AG04449 (cell line): ENCODE measurements around the gene DNMBP.
"Not testable (repeated sequence)": the region's sequence is repeated elsewhere in the genome, so short reads cannot be mapped to it uniquely, and the experiment has no call there.

Experiments
- CTCF ChIA-PET: fragments of 350-600 bp; formaldehyde crosslinking; extraction: SDS; loops from one replicate; lab custom pipeline; 2021; ENCODE audit warnings: antibody characterized with exemption; lab: Yijun Ruan, JAX
- POLR2A ChIA-PET: fragments of 400-600, 350-600 bp; formaldehyde crosslinking; extraction: SDS; loops from one replicate; lab custom pipeline; 2020; ENCODE audit warnings: antibody characterized with exemption, inconsistent platforms; lab: Yijun Ruan, JAX
- DNase-seq: peaks from one replicate; pipeline ENCODE4 v3.0.0-alpha.2; 2010; ENCODE audit warnings: low read depth, low spot score
- H3K4me3 ChIP-seq: 2 replicates; pipeline ENCODE4 v1.5.1; 2011; ENCODE audit warnings: low read depth, mild to moderate bottlenecking, control low read depth, low read length
- CTCF ChIP-seq: IDR thresholded peaks from one replicate; pipeline ENCODE4 v1.5.1; 2011; ENCODE audit warnings: mild to moderate bottlenecking, moderate library complexity, low read length, control low read depth, inconsistent platforms; ENCODE audit not compliant: insufficient read depth; ENCODE audit errors: missing control alignments

Gene DNMBP

DNA sequence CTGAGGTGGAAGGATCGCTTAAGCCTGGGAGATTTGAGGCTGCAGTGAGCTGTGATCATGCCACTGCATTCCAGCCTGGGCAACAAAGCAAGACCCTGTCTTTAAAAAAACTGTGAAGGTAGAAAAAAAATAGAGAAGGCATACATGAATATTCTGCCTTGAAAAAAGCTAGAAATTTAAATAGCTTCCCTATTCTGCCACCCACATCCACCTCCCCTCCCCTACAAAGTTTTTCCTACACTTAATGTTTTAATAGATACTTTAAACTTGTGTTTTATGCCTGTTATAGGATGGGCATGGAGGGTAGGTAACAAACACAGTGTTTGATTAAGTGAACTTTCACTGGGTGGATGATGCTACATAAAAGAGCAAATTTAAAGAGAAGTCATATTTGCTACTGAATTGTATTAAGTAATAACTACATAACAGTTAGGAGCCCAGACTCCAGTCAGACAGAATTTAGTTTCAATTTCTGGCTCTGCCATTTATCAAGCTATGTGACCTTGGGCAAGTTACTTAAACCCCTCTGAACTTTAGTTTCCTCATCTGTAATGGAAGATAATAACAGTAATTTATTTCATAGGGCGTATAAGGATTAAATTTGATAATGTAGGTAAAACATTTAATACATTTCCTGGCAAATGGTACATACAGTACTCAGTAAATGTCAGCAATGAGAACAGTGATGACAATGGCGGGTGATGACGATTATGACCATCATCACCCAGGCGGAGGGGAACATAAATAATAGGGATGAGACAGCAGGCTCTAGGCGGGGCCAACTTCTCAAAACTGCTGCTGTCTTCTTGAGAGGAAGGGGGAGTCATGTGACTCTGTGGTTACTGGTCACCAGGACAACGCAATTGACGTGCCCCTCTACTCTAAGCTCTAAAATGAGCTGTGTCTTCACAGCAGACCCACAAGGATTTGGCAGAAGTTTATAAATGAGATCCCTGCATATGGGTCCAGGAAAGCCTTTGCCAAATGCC, 15.8 kb downstream of the DNMBP start:
- CTCF ChIA-PET: interaction anchor here (1.0 to 4.8 kb wide), 8 partner anchors 11 to 148 kb away, joined by 3 to 42 read pairs (median 5); partner anchors contain the start of gene DNMBP
- POLR2A ChIA-PET: interaction anchor here (0.8 to 1.4 kb wide), 3 partner anchors 10 to 14 kb away, joined by 3 to 5 read pairs (median 3); no protein-coding TSS in a partner anchor
- no peak for TF ChIP-seq CTCF
- H3K4me3 ChIP-seq: no peak overlapping the region
- DNase-seq: peak; percentile 54

GRCh38 chr10:99985637-99986036, 24.1 kb downstream of the DNMBP start:
- H3K4me3 ChIP-seq, DNase-seq, POLR2A ChIA-PET: not testable (repeated sequence)
- CTCF ChIA-PET: interaction anchor here (0.8 to 4.6 kb wide), 3 partner anchors 24 to 60 kb away, joined by 3 to 21 read pairs (median 3); partner anchors contain the start of gene DNMBP

GRCh38 chr10:99984211-99985034, 25.3 kb downstream of the DNMBP start:
- POLR2A ChIA-PET: interaction anchor here (1.5 to 1.9 kb wide), 2 partner anchors 9 to 18 kb away, joined by 5 to 6 read pairs; no protein-coding TSS in a partner anchor
- DNase-seq: no peak
- TF ChIP-seq CTCF: no peak
- CTCF ChIA-PET: interaction anchor here (1.1 to 4.6 kb wide), 8 partner anchors 15 to 139 kb away, joined by 3 to 21 read pairs (median 6); partner anchors contain the start of gene DNMBP
- no peak overlapping the region for H3K4me3 ChIP-seq

- no peak for DNase-seq
- POLR2A ChIA-PET: interaction anchor here (1.0 to 1.9 kb wide), 3 partner anchors 10 to 60 kb away, joined by 3 to 6 read pairs (median 5); no protein-coding TSS in a partner anchor
- CTCF ChIA-PET: interaction anchor here (0.6 to 4.6 kb wide), 9 partner anchors 10 to 138 kb away, joined by 3 to 21 read pairs (median 5); partner anchors contain the start of gene DNMBP
- TF ChIP-seq CTCF: no peak
- peak overlapping the region; percentile 37 for H3K4me3 ChIP-seq
These were observed 26.3 kb downstream of the DNMBP start for GRCh38 chr10:99983280-99983988.

DNA sequence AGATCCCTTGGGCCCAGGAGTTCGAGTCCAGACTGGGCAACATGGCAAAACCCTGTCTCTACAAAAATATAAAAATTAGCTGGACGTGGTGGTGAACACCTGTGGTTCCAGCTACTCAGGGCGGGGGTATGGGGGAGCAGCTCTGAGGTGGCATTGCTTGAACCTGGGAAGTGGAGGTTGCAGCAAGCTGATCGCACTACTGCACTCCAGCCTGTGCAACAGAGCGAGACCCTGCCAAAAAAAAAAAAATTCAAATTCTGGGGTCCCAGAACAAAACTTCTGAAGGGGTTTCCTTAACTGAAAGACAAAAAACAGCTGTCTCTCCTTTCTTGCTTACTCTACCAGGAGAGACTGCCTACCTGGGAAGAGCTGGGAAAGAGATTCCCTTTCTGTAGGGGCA, 27.0 kb downstream of the DNMBP start:
- no peak for DNase-seq
- TF ChIP-seq CTCF: no peak
- ChIA-PET POLR2A (interaction anchor here (1.0 to 1.9 kb wide), 2 partner anchors 17 to 61 kb away, joined by 3 to 6 read pairs; no protein-coding TSS in a partner anchor), CTCF (interaction anchor here (0.6 to 4.6 kb wide), 9 partner anchors 11 to 137 kb away, joined by 3 to 21 read pairs (median 3); partner anchors contain the start of gene DNMBP)
- no peak overlapping the region for H3K4me3 ChIP-seq
